HepG2 (cell line): ENCODE results near the gene DBNDD1.

ENCODE experiments used
- ARID2 ChIP-seq: sonication (generic); formaldehyde crosslinking; IDR thresholded peaks from 2 replicates; pipeline ENCODE4 v1.8.1; 2022; ENCODE audit warnings: mild to moderate bottlenecking, missing genetic modification reagents, borderline replicate concordance
- ATF1 ChIP-seq: IDR thresholded peaks from 2 replicates; pipeline ENCODE4 v1.6.1; 2016; ENCODE audit warnings: mild to moderate bottlenecking, control low read depth
- EHMT2 ChIP-seq: fragments of 200-600 bp; sonication (generic); IDR thresholded peaks from 2 replicates; pipeline ENCODE4 v1.7.0; 2017; ENCODE audit warnings: antibody characterized with exemption, low read depth, low read length, borderline replicate concordance
- POLR2A ChIP-seq, 2 experiments: IDR thresholded peaks; 2 replicates each; pipeline ENCODE4 v1.6.1; 2011; ENCODE audit warnings: low read depth in 2 of 2, low read length in 2 of 2, mild to moderate bottlenecking in 1 of 2, moderate library complexity in 1 of 2; ENCODE audit not compliant: insufficient read depth in 1 of 2
- POLR2AphosphoS5 ChIP-seq: IDR thresholded peaks from 2 replicates; pipeline ENCODE4 v1.6.1; 2012; ENCODE audit warnings: low read depth, low read length
- TERF1 ChIP-seq: sonication (generic); formaldehyde crosslinking; IDR thresholded peaks from 2 replicates; pipeline ENCODE4 v1.8.0; 2022; ENCODE audit warnings: mild to moderate bottlenecking, missing genetic modification reagents, moderate library complexity
- TGIF2 ChIP-seq: IDR thresholded peaks from 2 replicates; pipeline ENCODE4 v1.6.1; 2016; ENCODE audit warnings: control low read depth, missing compliant biosample characterization
- USF2 ChIP-seq, 2 experiments: sonication (generic) in 1 of 2; formaldehyde crosslinking in 1 of 2; IDR thresholded peaks; 2 replicates each; pipeline versions ENCODE4 v1.5.1 to v1.6.1; 2011 to 2020; ENCODE audit warnings: borderline replicate concordance in 1 of 2, low read depth in 1 of 2, low read length in 1 of 2, mild to moderate bottlenecking in 1 of 2, missing genetic modification reagents in 1 of 2, moderate library complexity in 1 of 2
- ZBTB33 ChIP-seq: sonication (generic); formaldehyde crosslinking; IDR thresholded peaks from 2 replicates; pipeline ENCODE4 v1.4.0; 2020; ENCODE audit warnings: missing genetic modification reagents
- ZNF274 ChIP-seq: sonication (generic); formaldehyde crosslinking; IDR thresholded peaks from 2 replicates; pipeline ENCODE4 v1.5.1; 2020; ENCODE audit warnings: mild to moderate bottlenecking, missing genetic modification reagents
- ZNF354B ChIP-seq: sonication (generic); formaldehyde crosslinking; IDR thresholded peaks from 2 replicates; pipeline ENCODE4 v1.8.0; 2022; ENCODE audit warnings: mild to moderate bottlenecking, missing genetic modification reagents

- peak; percentile 77 for TF ChIP-seq POLR2AphosphoS5
- no peak for TF ChIP-seq ARID2
- TF ChIP-seq POLR2A (IDR thresholded peaks at IDR 0.05; ENCODE audit: insufficient read depth in 1 of 2, low read depth in 2 of 2, low read length in 2 of 2), result peak; percentile 70 to 78
- TF ChIP-seq ZNF354B, result no peak
- no peak; the same call in 1 of the 2 replicates for TF ChIP-seq ZNF274 (CRISPR knock-in tag)
- no peak for TF ChIP-seq EHMT2
- TF ChIP-seq ATF1 (CRISPR knock-in tag), result no peak
- no peak for TF ChIP-seq TERF1 (CRISPR knock-in tag)
- TF ChIP-seq USF2 (IDR thresholded peaks at IDR 0.05; ENCODE audit: low read depth, low read length), result no peak
- no peak; the same call in 1 of the 2 replicates for TF ChIP-seq USF2 (CRISPR knock-in tag; IDR thresholded peaks at IDR 0.05; ENCODE audit: borderline replicate concordance)
- no peak for TF ChIP-seq ZBTB33 (CRISPR knock-in tag)
- TF ChIP-seq TGIF2 (CRISPR knock-in tag), result peak; percentile 81; the same call in 1 of the 2 replicates
These were observed 3.2 kb upstream of the DBNDD1 start for GRCh38 chr16:90022209-90023077.
